ENCODE measurements around the gene PCDH9.

The PCDH9 gene

GRCh38 chr13:67192751-67193150 lies 37.4 kb downstream of the PCDH9 start:
- H3K27ac ChIP-seq (replicated peaks), result no peak overlapping the region
- H3K27me3 ChIP-seq (ENCODE audit: insufficient read depth, poor library complexity, severe bottlenecking), result no peaks in the 10 kb centered on the region
- DNase-seq (ENCODE audit: low read depth in 1 of 2, low spot score in 1 of 2), result no peak
- TF ChIP-seq REST (IDR thresholded peaks at IDR 0.05; ENCODE audit: insufficient replicate concordance, low read depth) (no peak), GABPA (IDR thresholded peaks at IDR 0.05; ENCODE audit: low read depth) (no peak), SPI1 (IDR thresholded peaks at IDR 0.05; ENCODE audit: borderline replicate concordance, low read depth) (no peak), POLR2AphosphoS5 (IDR thresholded peaks at IDR 0.05; ENCODE audit: low read depth) (no peak), CTCF (IDR thresholded peaks at IDR 0.05; ENCODE audit: insufficient read depth, low read length) (no peak)
- H3K4me3 ChIP-seq (replicated peaks; ENCODE audit: insufficient read depth, low read length), result no peak overlapping the region

GRCh38 chr13:67186995-67187569 lies 43.1 kb downstream of the PCDH9 start:
- Histone ChIP-seq H3K4me3 (replicated peaks; ENCODE audit: insufficient read depth, low read length) (no peak overlapping the region), H3K27ac (replicated peaks) (no peak overlapping the region), H3K27me3 (ENCODE audit: insufficient read depth, poor library complexity, severe bottlenecking) (no peaks in the 10 kb centered on the region)
- DNase-seq (ENCODE audit: low read depth in 1 of 2, low spot score in 1 of 2), result no peak
- TF ChIP-seq CTCF (IDR thresholded peaks at IDR 0.05; ENCODE audit: insufficient read depth, low read length) (no peak), REST (IDR thresholded peaks at IDR 0.05; ENCODE audit: insufficient replicate concordance, low read depth) (no peak), GABPA (IDR thresholded peaks at IDR 0.05; ENCODE audit: low read depth) (no peak), SPI1 (IDR thresholded peaks at IDR 0.05; ENCODE audit: borderline replicate concordance, low read depth) (no peak), POLR2AphosphoS5 (IDR thresholded peaks at IDR 0.05; ENCODE audit: low read depth) (no peak)

GRCh38 chr13:67184247-67184646 lies 45.9 kb downstream of the PCDH9 start:
- Histone ChIP-seq H3K27me3 (ENCODE audit: insufficient read depth, poor library complexity, severe bottlenecking) (no peaks in the 10 kb centered on the region), H3K4me3 (replicated peaks; ENCODE audit: insufficient read depth, low read length) (no peak overlapping the region), H3K27ac (replicated peaks) (no peak overlapping the region)
- DNase-seq (ENCODE audit: low read depth in 1 of 2, low spot score in 1 of 2), result no peak
- TF ChIP-seq POLR2AphosphoS5 (IDR thresholded peaks at IDR 0.05; ENCODE audit: low read depth) (no peak), CTCF (IDR thresholded peaks at IDR 0.05; ENCODE audit: insufficient read depth, low read length) (no peak), REST (IDR thresholded peaks at IDR 0.05; ENCODE audit: insufficient replicate concordance, low read depth) (no peak), GABPA (IDR thresholded peaks at IDR 0.05; ENCODE audit: low read depth) (no peak), SPI1 (IDR thresholded peaks at IDR 0.05; ENCODE audit: borderline replicate concordance, low read depth) (no peak)
